Suprapubic skin (tissue), 4 donors: ENCODE results near the gene EPHA4. TPM values are rescaled to one million over a fixed set of nuclear protein-coding genes. Genes with fewer than 3 reads are reported as not detected.

Source experiments
- DNase-seq, 2 donors: peaks; one replicate each; pipeline ENCODE4 v3.0.0-alpha.2; 2019; ENCODE audit warnings: low spot score in 2 of 2
- H3K27ac ChIP-seq: fragments of 200-600 bp; sonication (generic); one replicate; pipeline ENCODE4 v1.5.1; 2019
- H3K27me3 ChIP-seq: fragments of 200-600 bp; sonication (generic); one replicate; pipeline ENCODE4 v1.5.1; 2019
- H3K36me3 ChIP-seq: fragments of 200-600 bp; sonication (generic); one replicate; pipeline ENCODE4 v1.5.1; 2019
- H3K4me1 ChIP-seq: fragments of 200-600 bp; sonication (generic); one replicate; pipeline ENCODE4 v1.5.1; 2019
- H3K4me3 ChIP-seq: fragments of 200-600 bp; sonication (generic); one replicate; pipeline ENCODE4 v1.5.1; 2019; ENCODE audit warnings: mild to moderate bottlenecking
- H3K9me3 ChIP-seq: fragments of 200-600 bp; sonication (generic); one replicate; pipeline ENCODE4 v1.5.1; 2019
- EP300 ChIP-seq: sonication (generic); formaldehyde crosslinking; IDR thresholded peaks from one replicate; pipeline ENCODE4 v1.6.1; 2017; ENCODE audit warnings: antibody characterized with exemption
- POLR2A ChIP-seq, 2 donors: fragments of 450-650 bp; IDR thresholded peaks; one replicate each; pipeline ENCODE4 v1.6.1; 2017; ENCODE audit warnings: antibody characterized with exemption in 2 of 2, mild to moderate bottlenecking in 2 of 2, moderate library complexity in 2 of 2
- POLR2AphosphoS5 ChIP-seq, 3 donors: sonication (generic); formaldehyde crosslinking; IDR thresholded peaks; one replicate each; pipeline ENCODE4 v1.6.1; 2017; ENCODE audit warnings: antibody characterized with exemption in 3 of 3
- WGBS: methylation state at CpG from one replicate; pipeline ENCODE4 v1.1.5; 2018; 5-methylcytosine and 5-hydroxymethylcytosine counted together
- total RNA-seq, 4 donors: library from RNA; depleted of rRNA; stranded (reverse); fragments of >200 nt; gene quantifications; one replicate each; pipeline ENCODE4 v1.1.0, GENCODE V29; 2016
- TF ChIP-seq, protein P1 (sequence below), 2 donors: fragments of 200-600 bp in 1 of 2; fragments of 450-650 bp in 1 of 2; sonication (generic) in 1 of 2; IDR thresholded peaks; one replicate each; pipeline ENCODE4 v1.5.1; 2016 to 2019; ENCODE audit warnings: antibody characterized with exemption in 2 of 2, mild to moderate bottlenecking in 1 of 2, moderate library complexity in 1 of 2

EPHA4 gene
- total RNA-seq, 4 donors from 2014 or later: 49.9 to 70.6 (median 67.8) TPM

DNA sequence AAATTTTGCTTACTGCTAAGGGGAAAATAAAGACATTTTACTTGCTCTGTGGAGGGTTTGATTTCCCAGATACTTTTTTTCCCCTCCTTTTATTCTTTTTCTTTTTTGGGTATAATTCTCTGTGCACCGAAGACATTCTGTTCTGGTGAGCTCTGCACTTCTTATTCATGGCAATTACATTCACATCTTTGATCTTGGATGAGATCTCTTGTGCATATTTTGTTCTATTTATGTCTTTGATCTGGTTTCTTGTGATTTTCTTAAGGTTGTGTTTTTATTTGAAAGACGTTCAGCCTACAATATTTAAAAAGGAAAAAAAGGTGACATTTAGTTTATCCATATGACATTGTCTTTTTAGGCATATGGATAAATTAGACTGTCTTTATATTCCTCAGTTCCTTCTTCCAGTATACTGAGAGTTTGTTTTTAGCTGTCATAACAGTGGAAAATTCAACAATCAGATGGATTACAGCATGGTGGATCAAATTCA lies 33.7 kb upstream of the EPHA4 start:
- Histone ChIP-seq H3K27me3 (no peaks in the 10 kb centered on the region), H3K36me3 (no peaks in the 10 kb centered on the region), H3K27ac (no peak overlapping the region), H3K4me1 (peaks cover 12% of the 10 kb centered on the region), H3K4me3 (no peak overlapping the region), H3K9me3 (no peaks in the 10 kb centered on the region)
- DNase-seq: no peak
- TF ChIP-seq POLR2A (IDR thresholded peaks at IDR 0.05): no peak
- TF ChIP-seq, protein P1, sequence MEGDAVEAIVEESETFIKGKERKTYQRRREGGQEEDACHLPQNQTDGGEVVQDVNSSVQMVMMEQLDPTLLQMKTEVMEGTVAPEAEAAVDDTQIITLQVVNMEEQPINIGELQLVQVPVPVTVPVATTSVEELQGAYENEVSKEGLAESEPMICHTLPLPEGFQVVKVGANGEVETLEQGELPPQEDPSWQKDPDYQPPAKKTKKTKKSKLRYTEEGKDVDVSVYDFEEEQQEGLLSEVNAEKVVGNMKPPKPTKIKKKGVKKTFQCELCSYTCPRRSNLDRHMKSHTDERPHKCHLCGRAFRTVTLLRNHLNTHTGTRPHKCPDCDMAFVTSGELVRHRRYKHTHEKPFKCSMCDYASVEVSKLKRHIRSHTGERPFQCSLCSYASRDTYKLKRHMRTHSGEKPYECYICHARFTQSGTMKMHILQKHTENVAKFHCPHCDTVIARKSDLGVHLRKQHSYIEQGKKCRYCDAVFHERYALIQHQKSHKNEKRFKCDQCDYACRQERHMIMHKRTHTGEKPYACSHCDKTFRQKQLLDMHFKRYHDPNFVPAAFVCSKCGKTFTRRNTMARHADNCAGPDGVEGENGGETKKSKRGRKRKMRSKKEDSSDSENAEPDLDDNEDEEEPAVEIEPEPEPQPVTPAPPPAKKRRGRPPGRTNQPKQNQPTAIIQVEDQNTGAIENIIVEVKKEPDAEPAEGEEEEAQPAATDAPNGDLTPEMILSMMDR (IDR thresholded peaks at IDR 0.05): no peak
- TF ChIP-seq EP300: no peak
- TF ChIP-seq POLR2AphosphoS5 (IDR thresholded peaks at IDR 0.05): no peak
- WGBS: 45% methylated on average over 2 of the region's 2 CpGs

DNA sequence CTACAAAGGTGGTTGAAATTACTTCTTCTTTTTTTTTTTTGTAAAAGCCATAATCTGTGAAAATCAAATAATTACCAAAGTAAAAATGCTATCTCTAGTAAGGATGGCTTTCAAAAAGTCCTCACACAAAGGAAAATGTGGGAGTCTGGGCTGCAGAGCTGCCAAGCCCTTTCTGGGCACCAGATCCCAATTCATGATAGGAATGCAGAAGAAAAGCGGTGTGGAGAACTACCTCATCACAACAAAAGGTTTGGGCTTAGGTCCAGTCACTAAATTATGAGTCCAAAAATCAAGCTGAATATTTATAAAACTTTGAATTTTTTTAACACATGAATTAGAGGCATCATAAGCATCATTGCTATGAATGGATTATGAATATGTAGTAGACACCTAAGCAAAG lies 30.8 kb upstream of the EPHA4 start:
- Histone ChIP-seq H3K9me3 (no peaks in the 10 kb centered on the region), H3K4me1 (no peaks in the 10 kb centered on the region), H3K36me3 (no peaks in the 10 kb centered on the region), H3K4me3 (no peak overlapping the region), H3K27me3 (no peaks in the 10 kb centered on the region), H3K27ac (no peak overlapping the region)
- TF ChIP-seq POLR2AphosphoS5 (IDR thresholded peaks at IDR 0.05): no peak
- no peak for TF ChIP-seq EP300
- TF ChIP-seq POLR2A (IDR thresholded peaks at IDR 0.05): no peak
- TF ChIP-seq, protein P1 (IDR thresholded peaks at IDR 0.05): no peak
- WGBS: 61% methylated on average over 1 of the region's 1 CpG
- no peak for DNase-seq

DNA sequence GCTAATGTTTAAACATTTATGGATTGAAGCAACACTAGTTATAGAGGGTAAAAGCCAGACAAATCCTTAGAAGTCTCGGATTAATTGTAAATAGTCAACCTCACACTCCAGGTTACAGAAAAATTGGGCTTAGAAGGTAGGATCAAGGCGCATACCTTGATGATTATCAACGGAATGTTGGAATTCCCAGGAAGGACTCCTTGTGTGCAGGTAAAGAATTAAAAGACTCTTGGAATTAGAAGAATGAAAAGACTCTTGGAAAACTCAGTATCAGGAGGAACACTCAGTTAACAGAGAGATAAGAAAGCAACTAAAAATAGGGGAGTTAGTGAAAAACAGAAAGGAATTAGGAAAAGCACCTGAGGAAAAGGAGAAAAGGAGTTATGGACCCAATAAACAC lies 29.3 kb upstream of the EPHA4 start:
- Histone ChIP-seq H3K36me3 (no peaks in the 10 kb centered on the region), H3K4me1 (no peaks in the 10 kb centered on the region), H3K9me3 (no peaks in the 10 kb centered on the region), H3K27ac (no peak overlapping the region), H3K27me3 (no peaks in the 10 kb centered on the region), H3K4me3 (no peak overlapping the region)
- TF ChIP-seq, protein P1 (IDR thresholded peaks at IDR 0.05): no peak
- no peak for TF ChIP-seq POLR2A (IDR thresholded peaks at IDR 0.05)
- TF ChIP-seq POLR2AphosphoS5 (IDR thresholded peaks at IDR 0.05): no peak
- TF ChIP-seq EP300: no peak
- 77% methylated on average over 3 of the region's 3 CpGs for WGBS
- no peak for DNase-seq

DNA sequence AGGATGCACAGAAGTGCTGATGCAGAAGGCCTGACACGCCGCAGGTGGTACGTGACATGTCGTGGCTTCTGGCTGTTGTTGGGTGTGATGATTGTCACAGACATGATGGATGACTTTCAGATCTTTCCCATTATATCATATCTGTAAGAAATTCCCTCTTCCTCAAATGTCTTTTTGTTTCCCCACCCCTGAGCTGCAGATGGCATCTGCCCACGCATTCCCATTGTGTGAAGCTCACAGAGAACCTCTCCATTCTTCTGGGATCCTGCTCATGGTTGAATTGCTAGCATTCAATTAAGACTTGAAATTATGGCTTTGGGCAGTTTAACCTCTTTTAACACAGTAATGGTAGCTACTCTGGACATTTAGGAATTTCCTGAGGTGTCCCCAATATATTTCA lies 28.3 kb upstream of the EPHA4 start:
- TF ChIP-seq EP300 (no peak), POLR2A (IDR thresholded peaks at IDR 0.05) (no peak), POLR2AphosphoS5 (IDR thresholded peaks at IDR 0.05) (no peak)
- TF ChIP-seq, protein P1 (IDR thresholded peaks at IDR 0.05): no peak
- no peaks in the 10 kb centered on the region for H3K9me3 ChIP-seq
- no peaks in the 10 kb centered on the region for H3K4me1 ChIP-seq
- H3K36me3 ChIP-seq: no peaks in the 10 kb centered on the region
- no peaks in the 10 kb centered on the region for H3K27me3 ChIP-seq
- 95% methylated on average over 5 of the region's 5 CpGs for WGBS
- no peak overlapping the region for H3K4me3 ChIP-seq
- no peak for DNase-seq
- H3K27ac ChIP-seq: no peak overlapping the region

DNA sequence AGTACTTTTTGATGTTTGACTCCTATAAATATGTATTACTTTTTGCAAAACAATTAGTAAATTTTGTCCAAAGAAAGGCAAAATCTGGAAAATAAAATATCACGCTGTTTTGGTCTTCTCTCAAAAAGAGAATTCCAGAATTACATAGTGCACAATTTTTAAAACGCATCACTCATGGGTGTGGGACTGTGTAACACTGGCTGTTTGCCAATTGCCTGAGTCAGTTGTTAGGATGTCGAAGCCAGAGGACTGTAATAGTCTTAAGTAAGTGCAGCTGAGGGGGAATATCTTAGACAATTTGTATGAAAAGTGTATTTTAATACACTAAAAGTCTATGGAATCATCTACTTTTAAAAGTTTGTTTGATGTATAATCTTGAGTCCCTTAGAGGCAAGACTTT lies 24.1 kb upstream of the EPHA4 start:
- no peak for DNase-seq
- H3K9me3 ChIP-seq: no peaks in the 10 kb centered on the region
- H3K4me1 ChIP-seq: no peaks in the 10 kb centered on the region
- H3K4me3 ChIP-seq: no peak overlapping the region
- WGBS: 20% methylated on average over 3 of the region's 3 CpGs
- no peaks in the 10 kb centered on the region for H3K36me3 ChIP-seq
- H3K27me3 ChIP-seq: no peaks in the 10 kb centered on the region
- TF ChIP-seq POLR2A (IDR thresholded peaks at IDR 0.05) (no peak), POLR2AphosphoS5 (IDR thresholded peaks at IDR 0.05) (no peak), EP300 (no peak)
- TF ChIP-seq, protein P1 (IDR thresholded peaks at IDR 0.05): no peak
- no peak overlapping the region for H3K27ac ChIP-seq
